ENCODE data around the gene PCSK1N. TPM values are rescaled to one million over a fixed set of nuclear protein-coding genes. Genes with fewer than 3 reads are reported as not detected.

The PCSK1N gene
- total RNA-seq, 1 experiment from 2014 or later = 19.5 TPM

DNA sequence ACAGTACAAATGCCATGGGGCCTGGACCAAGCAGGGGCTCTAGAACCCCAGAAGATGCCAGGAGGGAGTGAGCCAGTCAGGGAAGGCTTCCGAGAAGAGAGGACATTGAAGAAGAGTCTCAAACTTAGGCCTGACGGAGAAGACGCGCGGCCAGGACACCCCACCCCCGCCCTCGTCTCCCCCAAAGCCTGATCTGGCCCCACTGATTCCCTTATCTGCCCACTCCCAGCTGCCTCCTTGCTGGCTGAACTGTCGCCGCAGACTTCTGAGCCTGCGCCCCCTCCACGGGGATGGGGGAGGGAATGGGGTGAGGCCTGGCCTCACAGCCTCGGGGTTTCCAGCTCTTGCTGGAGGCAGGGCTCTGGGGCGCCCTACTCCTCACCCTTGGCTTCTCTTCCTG, 52.6 kb downstream of the PCSK1N start:
- no peaks in the 10 kb centered on the region for H3K27me3 Mint-ChIP-seq (ENCODE audit: insufficient read depth, unreplicated experiment)
- no TSS peak for BruUV-seq (replicated peaks)
- POLR2A ChIA-PET = no interaction called here
- intact Hi-C loops (cut with micrococcal nuclease; ENCODE audit: unreplicated experiment) = no loop called here
- H3K36me3 Mint-ChIP-seq (ENCODE audit: insufficient read depth, unreplicated experiment) = no peaks in the 10 kb centered on the region
- Histone ChIP-seq H3K4me3 (ENCODE audit: low read depth, low read length) (no peak overlapping the region), H3K9me3 (no peaks in the 10 kb centered on the region), H3K27me3 (replicated peaks; ENCODE audit: control insufficient read depth, insufficient read depth, low read length) (no peaks in the 10 kb centered on the region), H3K4me1 (no peaks in the 10 kb centered on the region), H3K36me3 (ENCODE audit: control insufficient read depth, insufficient read depth, low read length) (no peaks in the 10 kb centered on the region)
- no peaks in the 10 kb centered on the region for H3K9me3 Mint-ChIP-seq (ENCODE audit: unreplicated experiment)
- TF ChIP-seq, protein P1, sequence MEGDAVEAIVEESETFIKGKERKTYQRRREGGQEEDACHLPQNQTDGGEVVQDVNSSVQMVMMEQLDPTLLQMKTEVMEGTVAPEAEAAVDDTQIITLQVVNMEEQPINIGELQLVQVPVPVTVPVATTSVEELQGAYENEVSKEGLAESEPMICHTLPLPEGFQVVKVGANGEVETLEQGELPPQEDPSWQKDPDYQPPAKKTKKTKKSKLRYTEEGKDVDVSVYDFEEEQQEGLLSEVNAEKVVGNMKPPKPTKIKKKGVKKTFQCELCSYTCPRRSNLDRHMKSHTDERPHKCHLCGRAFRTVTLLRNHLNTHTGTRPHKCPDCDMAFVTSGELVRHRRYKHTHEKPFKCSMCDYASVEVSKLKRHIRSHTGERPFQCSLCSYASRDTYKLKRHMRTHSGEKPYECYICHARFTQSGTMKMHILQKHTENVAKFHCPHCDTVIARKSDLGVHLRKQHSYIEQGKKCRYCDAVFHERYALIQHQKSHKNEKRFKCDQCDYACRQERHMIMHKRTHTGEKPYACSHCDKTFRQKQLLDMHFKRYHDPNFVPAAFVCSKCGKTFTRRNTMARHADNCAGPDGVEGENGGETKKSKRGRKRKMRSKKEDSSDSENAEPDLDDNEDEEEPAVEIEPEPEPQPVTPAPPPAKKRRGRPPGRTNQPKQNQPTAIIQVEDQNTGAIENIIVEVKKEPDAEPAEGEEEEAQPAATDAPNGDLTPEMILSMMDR (IDR thresholded peaks at IDR 0.05; ENCODE audit: insufficient read depth in 1 of 2, low read depth in 1 of 2, low read length in 1 of 2, severe bottlenecking in 1 of 2, unreplicated experiment in 1 of 2) = no peak
- H3K27ac Mint-ChIP-seq (ENCODE audit: unreplicated experiment) = no peak overlapping the region
- CTCF ChIA-PET = no interaction called here
- H3K4me3 Mint-ChIP-seq (ENCODE audit: unreplicated experiment) = no peak overlapping the region
- DNase-seq = no peak
- no peaks in the 10 kb centered on the region for H3K4me1 Mint-ChIP-seq (ENCODE audit: low read depth, unreplicated experiment)

DNA sequence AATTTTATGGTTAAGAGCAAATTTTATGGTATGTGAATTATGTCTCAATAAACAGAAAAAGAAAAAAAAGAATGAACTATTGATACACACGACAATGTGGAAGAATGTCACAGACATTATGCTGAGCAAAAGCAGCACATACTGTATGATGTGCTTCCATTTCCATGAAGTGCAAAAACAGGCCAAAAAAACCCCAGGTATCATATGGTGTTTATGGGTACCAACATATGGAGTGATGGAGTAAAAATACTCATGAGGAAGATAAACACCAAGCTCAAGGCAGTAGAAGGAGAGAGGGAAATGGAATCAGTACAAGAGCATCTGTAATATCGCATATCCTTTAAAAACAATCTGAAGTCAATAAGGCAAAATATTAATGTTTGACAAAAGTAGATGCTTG, 53.2 kb downstream of the PCSK1N start:
- Mint-ChIP-seq H3K4me3 (ENCODE audit: unreplicated experiment) (no peak overlapping the region), H3K9me3 (ENCODE audit: unreplicated experiment) (no peaks in the 10 kb centered on the region), H3K27ac (ENCODE audit: unreplicated experiment) (no peak overlapping the region), H3K27me3 (ENCODE audit: insufficient read depth, unreplicated experiment) (peaks cover 3% of the 10 kb centered on the region), H3K36me3 (ENCODE audit: insufficient read depth, unreplicated experiment) (no peaks in the 10 kb centered on the region), H3K4me1 (ENCODE audit: low read depth, unreplicated experiment) (no peaks in the 10 kb centered on the region)
- Histone ChIP-seq H3K27me3 (replicated peaks; ENCODE audit: control insufficient read depth, insufficient read depth, low read length) (no peaks in the 10 kb centered on the region), H3K36me3 (ENCODE audit: control insufficient read depth, insufficient read depth, low read length) (no peaks in the 10 kb centered on the region), H3K4me3 (ENCODE audit: low read depth, low read length) (no peak overlapping the region), H3K4me1 (no peaks in the 10 kb centered on the region), H3K9me3 (no peaks in the 10 kb centered on the region)
- intact Hi-C loops (cut with micrococcal nuclease; ENCODE audit: unreplicated experiment) = no loop called here
- DNase-seq = no peak
- CTCF ChIA-PET = no interaction called here
- BruUV-seq (replicated peaks) = no TSS peak
- POLR2A ChIA-PET = no interaction called here
- TF ChIP-seq, protein P1 (IDR thresholded peaks at IDR 0.05; ENCODE audit: insufficient read depth in 1 of 2, low read depth in 1 of 2, low read length in 1 of 2, severe bottlenecking in 1 of 2, unreplicated experiment in 1 of 2) = no peak

DNA sequence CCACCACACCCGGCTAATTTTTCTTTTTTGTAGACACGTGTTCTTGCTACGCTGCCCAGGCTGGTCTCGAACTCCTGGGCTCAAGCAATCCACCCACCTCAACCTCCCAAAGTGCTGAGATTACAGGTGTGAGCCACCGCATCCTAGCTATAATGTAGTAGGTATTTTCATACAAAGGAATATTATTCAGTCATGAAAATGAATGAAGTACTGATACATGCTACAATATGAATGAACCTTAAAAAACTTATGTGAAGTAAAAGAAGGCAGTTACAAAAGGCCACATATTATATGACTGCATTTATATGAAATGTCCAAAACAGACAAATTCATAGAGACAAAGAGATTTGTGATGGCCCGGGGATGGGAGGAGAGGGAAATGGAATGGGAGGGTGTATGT, 53.7 kb downstream of the PCSK1N start:
- Mint-ChIP-seq H3K4me1 (ENCODE audit: low read depth, unreplicated experiment) (no peaks in the 10 kb centered on the region), H3K27me3 (ENCODE audit: insufficient read depth, unreplicated experiment) (peaks cover 8% of the 10 kb centered on the region), H3K27ac (ENCODE audit: unreplicated experiment) (no peak overlapping the region), H3K4me3 (ENCODE audit: unreplicated experiment) (no peak overlapping the region), H3K36me3 (ENCODE audit: insufficient read depth, unreplicated experiment) (no peaks in the 10 kb centered on the region), H3K9me3 (ENCODE audit: unreplicated experiment) (no peaks in the 10 kb centered on the region)
- TF ChIP-seq, protein P1 (IDR thresholded peaks at IDR 0.05; ENCODE audit: insufficient read depth in 1 of 2, low read depth in 1 of 2, low read length in 1 of 2, severe bottlenecking in 1 of 2, unreplicated experiment in 1 of 2) = no peak
- no TSS peak for BruUV-seq (replicated peaks)
- CTCF ChIA-PET = no interaction called here
- no peaks in the 10 kb centered on the region for H3K4me1 ChIP-seq
- H3K9me3 ChIP-seq = no peaks in the 10 kb centered on the region
- H3K4me3 ChIP-seq (ENCODE audit: low read depth, low read length) = no peak overlapping the region
- H3K27me3 ChIP-seq (replicated peaks; ENCODE audit: control insufficient read depth, insufficient read depth, low read length) = no peaks in the 10 kb centered on the region
- no peaks in the 10 kb centered on the region for H3K36me3 ChIP-seq (ENCODE audit: control insufficient read depth, insufficient read depth, low read length)
- POLR2A ChIA-PET = no interaction called here
- DNase-seq = no peak
- intact Hi-C loops (cut with micrococcal nuclease; ENCODE audit: unreplicated experiment) = no loop called here

Other genes with a start within 250 kb of the PCSK1N start
- gene WDR13, start 238.1 kb downstream of the PCSK1N start, total RNA-seq (2022) = 41.8 and 46.5 TPM in 2 replicates
- 0.39 and 0.43 TPM in 2 replicates for gene WAS, start 151.8 kb downstream of the PCSK1N start, total RNA-seq (2022)
- 13.9 and 15.8 TPM in 2 replicates for gene SUV39H1, start 138.9 kb downstream of the PCSK1N start, total RNA-seq (2022)
- gene GLOD5, start 73.9 kb downstream of the PCSK1N start, total RNA-seq (2022) = not detected in 2 replicates
- not detected in 2 replicates for gene GATA1, start 49.0 kb downstream of the PCSK1N start, total RNA-seq (2022)
- 99.6 and 110 TPM in 2 replicates for gene HDAC6, start 33.5 kb downstream of the PCSK1N start, total RNA-seq (2022)
- gene ERAS, start 9.1 kb downstream of the PCSK1N start, total RNA-seq (2022) = not detected in 2 replicates
- gene TIMM17B, start 62.2 kb upstream of the PCSK1N start, total RNA-seq (2022) = 82.5 and 90.6 TPM in 2 replicates
- 111 and 114 TPM in 2 replicates for gene PQBP1, start 62.3 kb upstream of the PCSK1N start, total RNA-seq (2022)
- 58.8 and 61.4 TPM in 2 replicates for gene SLC35A2, start 76.0 kb upstream of the PCSK1N start, total RNA-seq (2022)
- 12.0 and 13.9 TPM in 2 replicates for gene PIM2, start 83.4 kb upstream of the PCSK1N start, total RNA-seq (2022)
- 40.1 and 40.6 TPM in 2 replicates for gene OTUD5, start 122.0 kb upstream of the PCSK1N start, total RNA-seq (2022)
- gene KCND1, start 136.2 kb upstream of the PCSK1N start, total RNA-seq (2022) = 0.88 and 0.97 TPM in 2 replicates
- 43.1 and 43.6 TPM in 2 replicates for gene GRIPAP1, start 166.7 kb upstream of the PCSK1N start, total RNA-seq (2022)
- 28.1 and 32.0 TPM in 2 replicates for gene TFE3, start 207.7 kb upstream of the PCSK1N start, total RNA-seq (2022)
- 16.7 and 17.6 TPM in 2 replicates for gene CCDC120, start 223.4 kb upstream of the PCSK1N start, total RNA-seq (2022)
- gene PRAF2, start 238.4 kb upstream of the PCSK1N start, total RNA-seq (2022) = 3.2 and 5.4 TPM in 2 replicates
- 26.7 and 28.6 TPM in 2 replicates for gene WDR45, start 244.3 kb upstream of the PCSK1N start, total RNA-seq (2022)

Measured in Caco-2 (cell line).